Stimulated activated CD8-positive, alpha-beta memory T cell treated with anti-CD3 and anti-CD28 coated beads, Interleukin-7, amount 100 ng/mL, for 48 hours (primary cell): Measurements from ENCODE around the gene LRCH2.
"Not testable (repeated sequence)": the region's sequence is repeated elsewhere in the genome, so short reads cannot be mapped to it uniquely, and the experiment has no call there.

Experiments
- DNase-seq, 2 donors: peaks; one replicate each; pipeline ENCODE4 v3.0.0-alpha.2; 2020; ENCODE audit warnings: low read depth in 1 of 2; ENCODE audit errors: extremely low read depth in 1 of 2

LRCH2 gene

GRCh38 chrX:115209547-115209946 lies 24.3 kb downstream of the LRCH2 start:
- DNase-seq = not testable (repeated sequence)

- no peak for DNase-seq
Measured at GRCh38 chrX:115204040-115204439, 29.9 kb downstream of the LRCH2 start.

- no peak for DNase-seq
Measured at GRCh38 chrX:115192244-115192700, 41.6 kb downstream of the LRCH2 start.

- DNase-seq = no peak
Measured at GRCh38 chrX:115191490-115192243, 42.2 kb downstream of the LRCH2 start.

- DNase-seq = no peak
Measured at GRCh38 chrX:115190636-115191489, 43.0 kb downstream of the LRCH2 start.

- no peak for DNase-seq
Measured at GRCh38 chrX:115189646-115190635, 44.0 kb downstream of the LRCH2 start.

GRCh38 chrX:115189110-115189509 lies 44.8 kb downstream of the LRCH2 start, which contains the start of gene RBMXL3:
TSS of gene RBMXL3 (plus strand) at chrX:115189410. CDS start at chrX:115189442, 32 bp downstream.
- DNase-seq = no peak

GRCh38 chrX:115183980-115184379 lies 49.9 kb downstream of the LRCH2 start:
- no peak for DNase-seq

GRCh38 chrX:115178473-115178872 lies 55.4 kb downstream of the LRCH2 start:
- DNase-seq = no peak

GRCh38 chrX:115177932-115178331 lies 56.0 kb downstream of the LRCH2 start:
- no peak for DNase-seq

- no peak for DNase-seq
Measured at GRCh38 chrX:115174548-115174947, 59.3 kb downstream of the LRCH2 start.

GRCh38 chrX:115173181-115173580 lies 60.7 kb downstream of the LRCH2 start:
- no peak for DNase-seq

GRCh38 chrX:115147220-115147619 lies 86.7 kb downstream of the LRCH2 start:
- DNase-seq = no peak

- no peak for DNase-seq
Measured at GRCh38 chrX:115142057-115142456, 91.8 kb downstream of the LRCH2 start.

GRCh38 chrX:115138040-115138439 lies 95.9 kb downstream of the LRCH2 start:
- DNase-seq = no peak

GRCh38 chrX:115134382-115134781 lies 99.5 kb downstream of the LRCH2 start:
- no peak for DNase-seq

- DNase-seq = no peak
Measured at GRCh38 chrX:115112411-115112810, 121.5 kb downstream of the LRCH2 start.

- DNase-seq = no peak
Measured at GRCh38 chrX:115098897-115099296, 135.0 kb downstream of the LRCH2 start.

- DNase-seq = no peak
Measured at GRCh38 chrX:115093191-115093590, 140.7 kb downstream of the LRCH2 start.

- DNase-seq = no peak
Measured at GRCh38 chrX:115089419-115089818, 144.5 kb downstream of the LRCH2 start.

GRCh38 chrX:115068896-115069295 lies 165.0 kb downstream of the LRCH2 start:
- no peak for DNase-seq
